ENCODE data around the gene KAZN.

The KAZN gene

DNA sequence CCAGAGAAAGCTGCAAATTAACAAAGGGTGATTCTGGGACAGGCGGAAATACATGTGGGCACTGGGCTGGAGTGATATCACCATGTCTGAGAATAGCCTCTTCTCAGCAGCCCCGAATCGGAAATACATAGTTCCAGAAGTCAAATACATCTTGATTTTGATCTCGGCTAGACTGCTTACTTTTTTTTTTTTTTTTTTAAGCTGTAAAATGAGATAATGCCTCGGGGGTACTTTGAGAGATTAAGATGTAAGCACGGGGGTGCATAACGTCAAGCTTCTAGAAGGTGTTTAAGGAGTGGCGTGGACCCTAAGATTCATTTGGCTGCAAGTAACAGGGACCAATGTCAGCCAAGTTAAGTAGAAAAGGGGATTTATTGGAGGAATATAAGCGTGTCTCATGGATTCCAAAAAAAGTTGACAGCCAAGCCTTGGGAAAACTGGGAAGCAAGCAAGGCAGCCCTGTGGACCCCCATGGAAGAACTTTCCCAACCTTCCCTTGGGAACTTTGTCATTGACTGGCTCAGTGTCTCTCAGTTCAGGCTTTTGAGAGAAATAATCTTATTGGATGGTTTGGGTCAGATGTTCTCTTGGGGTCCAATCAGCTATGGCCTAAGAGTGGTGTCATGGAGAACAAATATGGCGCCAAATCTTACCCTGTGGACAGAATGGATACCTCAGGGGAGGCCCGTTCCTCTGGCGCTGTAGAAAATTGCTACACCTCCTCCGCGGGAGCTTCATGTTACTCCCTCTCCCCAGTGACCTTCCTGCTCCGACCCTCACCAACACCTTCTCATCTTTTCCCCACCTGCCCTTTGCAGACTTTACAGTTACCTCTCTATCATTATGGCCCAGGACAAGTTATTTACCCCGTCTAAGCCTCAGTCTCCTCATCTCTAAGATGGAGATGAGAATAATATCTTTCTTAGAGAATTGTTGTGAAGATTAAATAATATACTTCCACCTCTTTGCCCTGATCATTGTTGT is 186.6 kb downstream of the KAZN start:
- in situ Hi-C loops (cut with MboI; ENCODE audit: low sequenced_read_pairs) = no loop called here

DNA sequence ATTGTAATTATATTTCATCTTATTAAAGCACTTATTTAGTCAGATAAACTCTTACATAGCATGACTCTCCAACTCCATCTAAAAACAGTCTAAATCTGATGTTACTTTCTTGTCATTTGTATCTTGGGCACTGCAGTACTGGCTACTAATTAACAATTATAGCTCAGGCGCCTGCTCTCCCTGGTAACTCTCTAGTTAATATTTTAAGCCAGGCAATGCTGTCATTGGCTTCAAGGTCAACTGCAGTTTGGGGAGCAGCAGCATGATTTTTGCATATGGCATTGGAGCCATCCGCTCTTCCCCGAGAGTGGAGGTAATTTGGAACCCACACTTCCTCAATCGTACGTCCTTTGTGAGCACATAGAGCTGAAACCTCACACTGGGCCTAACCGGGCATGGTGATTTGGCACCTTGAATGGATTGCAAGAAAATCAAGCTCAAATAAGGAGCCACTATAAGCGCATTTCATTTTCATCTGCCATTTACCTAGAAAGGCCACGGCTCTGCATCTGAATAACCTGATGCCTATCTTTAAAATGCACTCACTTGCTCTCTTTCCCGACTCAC is 187.7 kb downstream of the KAZN start:
- in situ Hi-C loops (cut with MboI; ENCODE audit: low sequenced_read_pairs) = no loop called here

DNA sequence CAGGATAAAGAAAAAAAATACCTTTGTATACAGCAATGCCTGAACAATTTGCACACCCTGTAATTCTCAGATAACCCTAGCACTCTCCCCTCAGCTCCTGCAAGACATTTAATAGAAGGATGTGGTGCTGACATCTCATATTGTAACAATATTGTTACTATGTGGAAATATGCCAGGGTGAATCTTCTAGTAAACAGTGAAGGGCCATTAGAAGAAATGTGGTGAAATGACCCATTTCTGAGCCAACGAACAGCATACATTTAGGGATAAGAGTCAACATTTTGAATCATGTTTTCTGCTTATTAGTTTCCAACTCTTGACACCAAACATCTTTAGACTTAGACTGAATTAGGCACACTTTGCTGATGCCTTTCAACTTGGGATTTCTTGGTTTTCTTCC is 188.2 kb downstream of the KAZN start:
- in situ Hi-C loops (cut with MboI; ENCODE audit: low sequenced_read_pairs) = no loop called here

DNA sequence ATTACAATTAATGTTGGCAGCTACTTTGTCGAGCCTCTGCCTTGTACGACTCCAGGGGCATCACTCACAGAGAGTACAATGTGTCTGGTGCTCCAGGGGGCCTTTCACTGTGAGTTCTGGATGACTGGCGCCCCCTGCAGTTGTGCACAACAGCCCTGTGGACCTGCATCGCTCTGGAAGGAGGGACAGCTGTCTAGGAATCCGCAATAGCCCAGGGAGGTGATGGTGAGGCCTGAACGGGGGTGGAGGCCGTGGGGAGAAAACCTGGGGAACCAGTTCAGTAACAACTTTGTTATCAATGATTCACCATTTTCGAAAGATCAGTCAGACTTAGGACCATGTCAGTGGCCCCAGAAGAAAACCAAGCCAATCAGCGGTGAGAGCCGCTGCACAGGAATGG is 189.1 kb downstream of the KAZN start:
- in situ Hi-C loops (cut with MboI; ENCODE audit: low sequenced_read_pairs) = no loop called here

- in situ Hi-C loops (cut with MboI; ENCODE audit: low sequenced_read_pairs) = no loop called here
Measured at GRCh38 chr1:14788080-14788479, 189.6 kb downstream of the KAZN start.

- in situ Hi-C loops (cut with MboI; ENCODE audit: low sequenced_read_pairs) = no loop called here
Measured at GRCh38 chr1:14790982-14791381, 192.5 kb downstream of the KAZN start.

DNA sequence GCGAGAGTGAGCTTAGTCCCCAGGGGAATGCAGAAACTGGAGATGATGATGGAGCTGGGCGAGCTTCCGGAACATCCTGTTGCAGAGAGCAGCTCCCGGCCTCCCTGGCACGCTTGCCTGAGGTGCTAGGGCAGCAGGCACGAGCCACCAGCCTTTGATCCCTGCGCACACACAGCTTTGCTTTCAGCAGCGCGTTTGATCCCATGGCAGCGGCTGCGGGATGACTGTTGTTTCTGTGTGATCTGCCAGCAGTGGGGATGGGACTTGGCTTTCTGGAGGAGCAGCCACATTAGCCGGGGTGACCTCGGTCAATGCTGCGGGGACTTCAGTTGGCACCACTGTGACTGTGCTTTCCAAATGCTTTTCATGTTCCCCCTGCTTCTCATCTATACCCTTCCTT is 193.2 kb downstream of the KAZN start:
- in situ Hi-C loops (cut with MboI; ENCODE audit: low sequenced_read_pairs) = no loop called here

GRCh38 chr1:14794136-14794768 is 195.8 kb downstream of the KAZN start:
- in situ Hi-C loops (cut with MboI; ENCODE audit: low sequenced_read_pairs) = no loop called here

DNA sequence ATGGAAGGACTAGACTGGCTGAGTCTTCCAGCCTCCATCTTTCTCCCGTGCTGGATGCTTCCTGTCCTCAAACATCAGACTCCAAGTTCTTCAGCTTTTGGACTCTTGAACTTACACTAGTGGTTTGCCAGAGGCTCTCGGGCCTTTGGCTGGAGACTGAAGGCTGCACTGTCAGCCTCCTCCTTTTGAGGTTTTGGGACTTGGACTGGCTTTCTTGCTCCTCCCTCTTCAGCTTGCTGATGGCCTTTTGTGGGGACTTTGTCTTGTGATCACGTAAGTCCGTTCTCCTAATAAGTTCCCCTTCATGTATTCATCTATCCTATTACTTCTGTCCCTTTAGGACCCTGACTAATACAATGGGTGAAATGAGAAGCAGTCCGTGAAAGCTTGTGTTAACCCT is 196.4 kb downstream of the KAZN start:
- in situ Hi-C loops (cut with MboI; ENCODE audit: low sequenced_read_pairs) = no loop called here

DNA sequence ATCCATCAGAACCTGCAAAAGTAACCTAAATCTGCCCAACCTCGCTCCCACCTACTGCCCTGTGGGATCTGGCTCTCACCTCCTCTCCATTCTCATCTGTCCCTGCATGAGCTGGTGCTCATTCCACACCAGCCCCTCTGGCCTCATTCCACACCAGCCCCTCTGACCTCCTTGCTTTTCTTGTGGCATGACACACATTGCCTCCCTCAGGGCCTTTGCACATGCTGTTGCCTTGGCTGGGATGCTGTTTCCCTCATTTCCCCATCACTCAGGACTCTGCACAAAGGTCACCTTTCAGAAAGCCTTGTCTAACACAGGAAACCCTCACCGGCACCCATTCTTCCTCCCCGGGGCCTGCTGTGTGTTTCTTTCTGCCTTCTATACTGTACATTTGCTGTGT is 197.1 kb downstream of the KAZN start:
- in situ Hi-C loops (cut with MboI; ENCODE audit: low sequenced_read_pairs) = no loop called here

DNA sequence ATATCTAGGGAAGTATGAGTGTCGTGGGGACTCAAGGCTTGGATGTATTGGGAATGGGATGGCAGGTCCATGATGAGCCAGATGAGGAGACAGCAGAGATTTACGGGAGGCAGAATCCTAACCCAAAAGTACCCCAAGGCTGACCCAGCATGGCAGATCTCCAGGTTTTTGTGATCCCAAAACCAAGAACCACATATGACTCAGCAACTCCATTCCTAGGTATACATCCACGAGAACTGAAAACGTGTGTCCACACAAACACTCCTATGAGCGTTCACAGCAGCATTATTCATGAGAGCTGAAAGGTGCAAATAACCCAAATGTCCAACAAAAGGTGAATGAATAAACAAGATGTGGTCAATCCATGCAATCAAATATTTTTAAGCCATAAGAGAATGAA is 201.5 kb downstream of the KAZN start:
- in situ Hi-C loops (cut with MboI; ENCODE audit: low sequenced_read_pairs) = no loop called here

DNA sequence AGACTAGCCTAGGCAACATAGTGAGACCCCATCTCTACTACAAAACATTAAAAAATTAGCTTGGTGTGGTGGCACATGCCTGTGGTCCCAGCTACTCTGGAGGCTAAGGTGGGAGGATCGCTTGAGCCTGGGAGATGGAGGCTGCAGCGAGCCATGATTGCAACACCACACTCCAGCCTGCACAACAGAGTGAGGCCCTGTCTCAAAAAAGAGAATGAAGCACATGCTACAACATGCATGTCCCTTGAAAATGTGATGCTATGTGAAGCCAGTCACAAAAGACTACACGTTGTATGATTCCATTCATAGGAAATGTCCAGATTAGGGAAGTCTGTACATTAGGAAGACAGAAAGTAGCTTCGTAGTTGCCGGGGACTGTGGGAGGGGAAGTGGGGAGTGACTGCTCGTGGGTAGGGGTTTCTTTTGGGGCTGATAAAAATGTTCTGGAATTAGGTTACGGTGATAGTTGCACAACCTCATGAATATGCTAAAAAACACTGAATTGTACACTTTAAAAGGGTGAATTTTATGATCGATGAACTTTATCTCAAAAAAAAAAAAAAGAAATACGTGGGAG is 202.1 kb downstream of the KAZN start:
- in situ Hi-C loops (cut with MboI; ENCODE audit: low sequenced_read_pairs) = no loop called here

GRCh38 chr1:14803002-14803789 is 204.7 kb downstream of the KAZN start:
- in situ Hi-C loops (cut with MboI; ENCODE audit: low sequenced_read_pairs) = no loop called here

- in situ Hi-C loops (cut with MboI; ENCODE audit: low sequenced_read_pairs) = no loop called here
Measured at GRCh38 chr1:14804626-14805025, 206.1 kb downstream of the KAZN start.

GRCh38 chr1:14806772-14807171 is 208.3 kb downstream of the KAZN start:
- in situ Hi-C loops (cut with MboI; ENCODE audit: low sequenced_read_pairs) = no loop called here

DNA sequence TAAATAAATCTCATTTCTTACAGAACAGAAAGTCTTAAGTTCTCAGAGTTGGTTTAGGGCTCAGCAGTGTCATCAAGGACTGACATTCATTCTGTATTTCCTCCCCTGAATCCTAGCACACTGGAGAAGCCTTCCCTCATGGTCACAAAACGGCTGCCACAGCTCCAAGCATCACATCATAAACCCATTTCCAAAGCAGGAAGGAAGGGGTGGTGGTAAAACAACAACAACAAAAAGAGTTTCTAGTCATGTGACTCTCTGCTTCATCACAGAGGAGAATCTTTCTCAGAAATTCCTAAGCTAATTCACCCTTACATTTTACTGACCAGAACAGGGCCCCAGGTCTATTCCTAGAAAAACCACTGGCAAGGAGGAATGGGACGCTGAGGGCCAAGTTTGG is 210.3 kb downstream of the KAZN start:
- in situ Hi-C loops (cut with MboI; ENCODE audit: low sequenced_read_pairs) = no loop called here

DNA sequence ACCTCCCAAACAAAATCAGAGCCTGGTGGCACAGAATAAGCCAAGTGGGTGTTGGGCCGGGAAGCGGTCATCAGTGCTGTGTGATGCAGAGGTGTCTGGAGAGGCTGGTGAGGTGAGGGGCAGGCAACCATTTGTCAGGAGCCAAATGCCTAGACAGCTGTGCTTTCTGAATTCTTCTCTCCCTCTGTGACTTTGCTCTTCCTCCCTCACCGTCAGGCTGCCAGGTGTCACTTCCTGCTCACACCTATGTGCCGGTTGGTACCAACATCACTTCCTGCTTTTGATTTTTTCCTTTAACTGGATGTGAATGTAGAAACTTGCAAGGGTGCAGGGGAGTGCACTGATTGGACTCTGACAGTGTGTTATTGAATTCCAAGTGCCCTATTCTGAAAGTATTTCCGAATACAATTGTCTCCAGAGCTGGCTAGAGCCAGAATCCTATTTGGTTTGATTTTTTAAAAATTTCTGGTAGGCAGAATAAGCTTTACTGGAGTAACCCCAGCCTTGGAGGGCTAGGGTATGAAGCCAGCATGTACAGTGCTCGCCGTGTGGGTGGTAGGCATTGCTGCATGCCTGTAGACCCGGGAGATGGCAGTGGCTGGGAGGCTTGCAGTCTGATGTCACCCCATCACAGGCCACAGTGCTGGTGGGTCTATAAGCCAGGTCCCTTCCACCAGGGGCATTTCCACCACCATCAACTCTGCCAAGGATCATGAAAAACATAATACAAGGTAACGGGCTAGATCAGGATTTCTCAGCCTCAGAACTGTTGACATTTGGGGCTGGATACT is 210.9 kb downstream of the KAZN start:
- in situ Hi-C loops (cut with MboI; ENCODE audit: low sequenced_read_pairs) = no loop called here

GRCh38 chr1:14810595-14811361 is 212.3 kb downstream of the KAZN start:
- in situ Hi-C loops (cut with MboI; ENCODE audit: low sequenced_read_pairs) = no loop called here

DNA sequence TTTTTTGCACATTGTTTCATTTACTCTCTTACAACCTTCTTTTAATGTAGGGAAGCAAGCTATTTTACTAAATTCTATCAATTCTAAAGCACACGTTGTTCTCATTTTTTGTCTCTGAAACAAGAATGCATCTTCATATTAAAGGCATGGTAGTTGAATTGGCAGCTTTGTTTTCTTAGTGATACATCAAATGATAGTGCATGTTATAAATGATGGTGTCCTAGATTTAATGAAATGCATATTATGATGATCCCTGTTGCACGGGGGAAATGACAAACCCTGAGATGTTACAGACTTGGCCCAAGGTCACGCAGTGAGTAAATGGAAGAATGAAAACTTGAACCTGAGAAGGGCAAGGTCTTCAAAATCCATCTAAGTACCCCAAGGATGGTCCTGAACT is 213.1 kb downstream of the KAZN start:
- in situ Hi-C loops (cut with MboI; ENCODE audit: low sequenced_read_pairs) = no loop called here

All from HL-60/S4 (cell line).